GM12873 (cell line): ENCODE measurements around the gene RARB.

ENCODE experiments used
- TF ChIP-seq, protein P1 (sequence below): IDR thresholded peaks from 2 replicates; pipeline ENCODE4 v1.5.1; 2012; ENCODE audit warnings: low read depth, mild to moderate bottlenecking, moderate library complexity, low read length, control low read depth; ENCODE audit not compliant: insufficient read depth; ENCODE audit errors: missing control alignments

Gene RARB

DNA sequence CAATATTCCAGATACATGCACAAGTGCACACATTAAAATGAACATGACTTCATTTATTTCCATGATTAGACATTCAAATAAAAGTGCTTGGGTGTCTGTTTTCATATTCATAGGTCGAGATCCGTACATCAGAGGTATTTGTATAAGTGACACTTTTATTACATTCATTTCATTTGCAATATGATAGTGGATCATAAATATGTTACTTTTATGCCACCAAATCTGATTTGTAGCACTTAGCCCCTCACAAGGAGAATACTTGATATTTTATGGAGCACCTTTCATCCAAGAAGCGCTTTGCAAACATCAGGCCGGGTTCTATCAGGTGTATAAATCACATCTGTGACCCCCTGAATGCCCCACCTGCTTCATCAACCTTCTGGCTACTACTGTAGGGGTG is 136.0 kb downstream of the RARB start:
- TF ChIP-seq, protein P1, sequence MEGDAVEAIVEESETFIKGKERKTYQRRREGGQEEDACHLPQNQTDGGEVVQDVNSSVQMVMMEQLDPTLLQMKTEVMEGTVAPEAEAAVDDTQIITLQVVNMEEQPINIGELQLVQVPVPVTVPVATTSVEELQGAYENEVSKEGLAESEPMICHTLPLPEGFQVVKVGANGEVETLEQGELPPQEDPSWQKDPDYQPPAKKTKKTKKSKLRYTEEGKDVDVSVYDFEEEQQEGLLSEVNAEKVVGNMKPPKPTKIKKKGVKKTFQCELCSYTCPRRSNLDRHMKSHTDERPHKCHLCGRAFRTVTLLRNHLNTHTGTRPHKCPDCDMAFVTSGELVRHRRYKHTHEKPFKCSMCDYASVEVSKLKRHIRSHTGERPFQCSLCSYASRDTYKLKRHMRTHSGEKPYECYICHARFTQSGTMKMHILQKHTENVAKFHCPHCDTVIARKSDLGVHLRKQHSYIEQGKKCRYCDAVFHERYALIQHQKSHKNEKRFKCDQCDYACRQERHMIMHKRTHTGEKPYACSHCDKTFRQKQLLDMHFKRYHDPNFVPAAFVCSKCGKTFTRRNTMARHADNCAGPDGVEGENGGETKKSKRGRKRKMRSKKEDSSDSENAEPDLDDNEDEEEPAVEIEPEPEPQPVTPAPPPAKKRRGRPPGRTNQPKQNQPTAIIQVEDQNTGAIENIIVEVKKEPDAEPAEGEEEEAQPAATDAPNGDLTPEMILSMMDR: no peak

DNA sequence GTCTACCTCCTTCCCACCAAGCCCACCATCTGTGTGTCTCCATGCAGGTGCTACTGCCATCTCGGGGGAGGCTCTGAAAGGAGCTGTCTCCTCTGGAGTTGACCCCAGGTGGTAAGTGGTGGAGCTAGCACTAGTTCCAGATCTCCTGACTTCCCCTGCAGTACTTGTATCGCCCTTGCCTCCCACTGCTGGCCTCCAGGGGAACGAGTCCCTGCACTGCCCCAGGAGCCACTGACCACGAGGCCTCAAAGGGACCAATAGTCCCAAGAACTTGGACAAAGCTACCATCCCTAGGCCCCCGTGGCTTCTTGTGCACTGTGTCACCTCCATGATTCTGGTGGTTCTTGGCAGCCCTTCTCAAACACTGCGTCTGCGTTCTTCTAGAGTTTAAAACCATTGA is 137.7 kb downstream of the RARB start:
- TF ChIP-seq, protein P1: no peak

DNA sequence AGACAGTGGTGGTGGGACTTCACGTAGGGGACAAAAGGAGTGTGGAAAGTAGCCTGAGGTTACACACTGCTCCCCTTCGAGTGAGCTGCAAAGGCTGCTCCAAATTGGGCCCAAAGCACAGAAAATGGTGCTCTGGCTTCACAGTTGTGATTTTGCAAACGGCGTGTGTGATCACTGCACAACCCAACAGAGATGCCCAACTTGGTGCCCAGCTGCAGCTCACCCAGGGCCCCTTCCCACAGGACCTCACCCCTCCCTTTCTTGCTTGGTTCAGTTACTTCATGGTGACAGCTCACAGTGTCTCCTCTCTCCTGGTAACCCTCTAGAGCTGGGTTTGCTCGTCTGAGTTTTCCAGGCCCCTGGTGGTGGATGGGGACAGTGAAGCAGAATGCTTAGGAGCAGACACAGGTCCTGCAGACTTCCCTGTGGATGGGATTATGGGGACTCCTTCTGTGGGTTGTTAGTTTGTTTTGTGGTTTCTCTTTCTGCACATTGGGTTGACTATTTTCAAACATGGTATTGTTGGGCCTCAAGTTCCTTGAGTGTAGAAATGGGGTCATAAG is 138.4 kb downstream of the RARB start:
- TF ChIP-seq, protein P1: no peak

DNA sequence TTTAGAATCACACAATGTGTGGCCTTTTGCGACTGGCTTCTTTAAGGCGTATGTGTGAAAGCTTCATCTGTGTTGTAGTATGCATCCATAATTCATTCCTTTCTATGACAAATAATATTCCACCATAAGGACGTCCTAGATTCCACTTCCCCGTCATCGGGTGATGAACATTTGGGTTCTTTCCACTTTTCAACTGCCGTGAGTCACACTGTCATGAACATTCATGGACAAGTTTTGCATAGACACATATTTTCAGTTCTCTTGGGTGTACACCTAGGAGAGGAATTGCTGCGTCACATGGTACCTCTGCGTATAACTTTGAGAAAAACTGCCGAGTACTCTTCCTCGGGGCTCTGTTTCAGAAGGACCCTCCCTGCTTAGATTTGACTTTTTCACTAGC is 139.3 kb downstream of the RARB start:
- TF ChIP-seq, protein P1: no peak

DNA sequence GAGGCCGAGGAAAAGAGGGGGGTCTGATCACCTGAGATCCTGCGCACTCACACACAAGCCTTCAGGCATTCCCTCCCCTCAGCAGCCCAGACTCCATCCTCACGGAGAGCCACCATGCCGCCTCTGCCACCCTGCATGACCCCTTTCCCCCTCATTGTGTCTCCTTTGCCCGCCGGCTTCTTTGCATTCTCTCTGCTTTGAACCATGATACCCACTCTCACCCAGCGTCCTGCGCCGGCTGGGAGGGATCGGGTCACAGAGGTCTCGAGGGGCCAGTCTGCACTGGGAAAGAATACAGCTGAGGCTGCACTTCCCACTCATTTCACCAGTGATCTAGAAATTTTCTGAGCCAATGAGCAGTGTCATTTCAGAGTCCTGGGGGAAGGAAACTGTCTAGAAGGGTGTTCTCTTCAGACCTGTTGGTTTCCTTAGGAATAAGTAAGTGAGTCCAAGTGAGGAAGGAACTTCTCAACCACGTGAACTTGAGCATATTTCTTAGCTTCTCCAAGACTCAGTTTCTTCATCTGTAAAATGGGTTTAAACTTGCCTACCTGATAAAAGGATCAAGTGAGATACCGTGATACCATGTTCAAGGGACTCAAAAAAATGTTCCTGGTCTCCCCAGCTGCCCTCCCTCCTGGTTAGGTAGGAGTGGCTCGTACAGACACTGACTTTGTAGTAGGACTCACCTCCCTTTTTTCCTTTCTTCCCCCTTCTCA is 139.9 kb downstream of the RARB start:
- TF ChIP-seq, protein P1: no peak

DNA sequence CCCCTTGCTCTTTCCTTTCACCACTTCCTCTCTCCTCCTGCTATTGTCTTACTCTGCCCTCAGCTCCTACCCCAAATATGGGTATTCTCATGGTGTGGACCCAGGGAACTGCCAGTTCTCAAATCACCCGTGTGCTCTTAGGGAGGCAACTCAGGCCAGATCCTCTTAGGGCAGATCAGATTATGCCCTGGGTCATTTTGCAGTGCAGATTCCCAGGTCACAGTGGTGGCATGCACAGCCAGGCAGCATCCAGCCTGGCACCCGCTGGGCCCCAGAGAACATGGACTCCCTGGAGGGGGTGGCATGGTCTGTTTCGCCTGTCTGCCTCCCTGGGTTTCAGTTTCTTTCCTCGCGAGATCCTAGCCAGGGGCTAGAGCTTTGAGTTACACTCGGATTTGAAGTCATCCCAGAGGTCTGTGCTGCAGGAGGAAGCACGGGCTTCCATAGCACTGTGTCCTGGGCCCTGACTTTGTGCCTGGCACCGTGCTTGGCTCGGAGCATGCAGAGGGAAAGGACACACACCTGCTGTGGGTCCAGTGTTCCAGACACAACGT is 140.5 kb downstream of the RARB start:
- TF ChIP-seq, protein P1: no peak

DNA sequence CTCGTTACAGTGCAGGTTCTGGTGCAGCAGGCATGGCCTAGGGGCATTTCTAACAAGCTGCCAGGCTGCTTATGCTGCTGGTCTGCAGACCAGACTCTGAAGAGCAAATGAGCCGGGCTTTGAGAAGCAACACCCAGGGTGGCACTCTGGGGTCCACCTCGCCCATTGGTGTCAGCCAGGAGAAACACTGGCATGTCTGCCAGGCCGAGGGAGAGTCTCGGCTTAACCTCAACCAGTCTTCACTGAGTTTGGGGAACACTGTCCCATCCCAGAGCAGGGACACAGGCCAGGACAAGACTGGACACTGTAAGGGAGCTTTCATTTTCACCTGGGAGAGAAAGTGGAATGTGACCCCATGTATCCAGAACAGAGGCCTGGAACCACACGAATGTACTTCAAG is 143.2 kb downstream of the RARB start:
- TF ChIP-seq, protein P1: no peak
